Fibroblast of lung (primary cell): ENCODE measurements around the gene CFAP141. TPM values are rescaled to one million over a fixed set of nuclear protein-coding genes. Genes with fewer than 3 reads are reported as not detected.

ENCODE experiments used
- DNase-seq, 2 donors: peaks; one replicate each; pipeline versions ENCODE4 v3.0.0 to v3.0.0-alpha.2; 2010; ENCODE audit warnings: low read depth in 2 of 2
- H2AFZ ChIP-seq: 2 replicates; pipeline ENCODE4 v1.5.1; 2012; ENCODE audit warnings: low read length, control low read depth, inconsistent platforms
- H3K27ac ChIP-seq: 2 replicates; pipeline ENCODE4 v1.5.1; 2011; ENCODE audit warnings: low read length, control low read depth; ENCODE audit not compliant: insufficient read depth
- H3K27me3 ChIP-seq: 2 replicates; pipeline ENCODE4 v1.5.1; 2011; ENCODE audit warnings: mild to moderate bottlenecking, low read length; ENCODE audit not compliant: control insufficient read depth, insufficient read depth
- H3K36me3 ChIP-seq: 2 replicates; pipeline ENCODE4 v1.5.1; 2011; ENCODE audit warnings: low read length; ENCODE audit not compliant: control insufficient read depth, insufficient read depth
- H3K4me1 ChIP-seq: 2 replicates; pipeline ENCODE4 v1.5.1; 2011; ENCODE audit warnings: low read length; ENCODE audit not compliant: control insufficient read depth, insufficient read depth; ENCODE audit errors: extremely low read depth
- H3K4me2 ChIP-seq: 2 replicates; pipeline ENCODE4 v1.5.1; 2011; ENCODE audit warnings: low read length, control low read depth; ENCODE audit not compliant: insufficient read depth; ENCODE audit errors: extremely low read depth
- H3K4me3 ChIP-seq, 4 experiments: fragments of 200-600 bp in 1 of 4; sonication (generic) in 1 of 4; replicated peaks in 1 of 4; 2 replicates each; pipeline ENCODE4 v1.5.1; 2011 to 2016; ENCODE audit warnings: low read length in 4 of 4, low read depth in 3 of 4, mild to moderate bottlenecking in 3 of 4, control low read depth in 2 of 4, inconsistent platforms in 1 of 4, mixed read lengths in 1 of 4; ENCODE audit not compliant: insufficient read depth in 1 of 4; ENCODE audit errors: control extremely low read depth in 1 of 4
- H3K79me2 ChIP-seq: 2 replicates; pipeline ENCODE4 v1.5.1; 2012; ENCODE audit warnings: mild to moderate bottlenecking, low read length, inconsistent platforms; ENCODE audit not compliant: control insufficient read depth, insufficient read depth
- H3K9ac ChIP-seq: 2 replicates; pipeline ENCODE4 v1.5.1; 2011; ENCODE audit warnings: mild to moderate bottlenecking, low read length, control low read depth; ENCODE audit not compliant: insufficient read depth
- H3K9me3 ChIP-seq: 2 replicates; pipeline ENCODE4 v1.5.1; 2012; ENCODE audit warnings: low read depth, low read length; ENCODE audit not compliant: control insufficient read depth, insufficient read depth
- H4K20me1 ChIP-seq: 2 replicates; pipeline ENCODE4 v1.5.1; 2011; ENCODE audit warnings: low read length; ENCODE audit not compliant: control insufficient read depth, insufficient read depth; ENCODE audit errors: extremely low read depth
- EZH2 ChIP-seq: IDR thresholded peaks from 2 replicates; pipeline ENCODE4 v1.5.1; 2012; ENCODE audit warnings: low read length, control low read depth, mild to moderate bottlenecking; ENCODE audit errors: missing control alignments
- polyA plus RNA-seq, 2 donors: library from polyadenylated mRNA; depleted of rRNA in 1 of 2; stranded (reverse) in 1 of 2; unstranded in 1 of 2; fragments of >200 nt; gene quantifications; 2 replicates each; pipeline ENCODE4 v1.2.1, GENCODE V29; 2011 to 2012; ENCODE audit warnings: missing spikeins in 1 of 2
- total RNA-seq: library from RNA; depleted of rRNA; stranded (reverse); fragments of >200 nt; gene quantifications from 2 replicates; pipeline ENCODE4 v1.2.1, GENCODE V29; 2014
- TF ChIP-seq, protein P1 (sequence below), 2 donors: IDR thresholded peaks in 1 of 2; conservative IDR thresholded peaks in 1 of 2; 1 replicate in 1 of 2; 2 replicates in 1 of 2; pipeline ENCODE4 v1.5.1; 2011 to 2012; ENCODE audit warnings: low read length in 2 of 2, control low read depth in 1 of 2, inconsistent platforms in 1 of 2, low read depth in 1 of 2, mild to moderate bottlenecking in 1 of 2

CFAP141 gene
- total and polyA plus RNA-seq, 2 donors (not counting 1 experiment from before 2014, with no cell fraction given), result not detected

DNA sequence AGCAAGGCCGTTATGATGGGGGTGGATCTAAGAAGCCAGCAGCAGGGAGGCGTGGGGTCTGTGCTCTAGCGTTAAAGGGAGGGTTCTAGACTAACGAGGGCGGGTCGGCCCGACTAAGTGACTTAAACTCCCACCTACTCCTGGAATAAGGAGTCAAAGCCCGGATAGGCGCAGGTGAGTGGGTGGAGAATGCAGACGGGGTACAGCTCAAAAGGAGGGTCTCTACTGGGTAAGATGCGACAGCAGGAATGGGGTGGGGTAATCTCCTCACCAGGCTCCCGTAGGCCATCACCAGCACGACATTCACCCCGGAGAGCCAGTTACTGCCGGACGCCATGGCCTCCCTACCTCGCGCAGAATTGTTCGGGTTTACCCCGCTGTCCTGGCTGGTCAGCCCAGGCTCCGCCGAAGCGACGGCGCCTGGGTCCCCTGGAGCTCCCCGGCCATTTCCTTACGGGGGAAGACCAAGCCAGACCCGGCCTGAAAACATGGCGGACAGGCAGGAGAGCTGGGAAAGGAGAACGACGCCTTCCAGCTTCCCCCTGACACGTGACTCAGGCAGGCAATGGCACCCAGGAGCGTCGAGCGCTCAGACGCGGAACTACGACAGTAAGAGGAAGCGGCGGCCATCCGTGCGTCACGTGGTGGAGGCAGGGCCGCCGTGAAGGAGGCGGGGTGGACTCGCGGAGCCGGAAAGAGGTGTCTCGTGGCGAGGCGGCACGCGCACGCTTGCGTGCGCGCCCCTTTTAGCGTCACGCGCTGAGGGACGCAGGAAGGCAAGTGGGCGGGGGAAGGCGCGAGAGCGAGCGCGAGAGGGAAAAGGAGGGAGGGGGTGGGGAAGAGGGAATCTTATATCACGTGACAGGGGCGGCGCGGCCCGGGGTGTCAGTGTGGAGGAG is 14.2 kb upstream of the CFAP141 start, which contains the start of gene UBAP2L:
TSS of gene UBAP2L (plus strand) at position 885 of the 899 bp plus-strand sequence. CDS start 4,169 bp downstream, outside the sequence.
- Histone ChIP-seq H3K79me2 (peaks cover 85% of the 10 kb centered on the region), H3K4me2 (peak within 1 kb of the TSS; percentile 92), H3K4me3 (peak within 1 kb of the TSS; percentile 82 to 97 (median 86)), H3K9me3 (no peaks in the 10 kb centered on the region), H2AFZ (peak within 1 kb of the TSS; percentile 82), H4K20me1 (peaks cover 3% of the 10 kb centered on the region), H3K27me3 (no peaks in the 10 kb centered on the region), H3K27ac (peak within 1 kb of the TSS; percentile 99), H3K9ac (peak within 1 kb of the TSS; percentile 100), H3K4me1 (peaks cover 7% of the 10 kb centered on the region), H3K36me3 (peaks cover 4% of the 10 kb centered on the region)
- TF ChIP-seq, protein P1, sequence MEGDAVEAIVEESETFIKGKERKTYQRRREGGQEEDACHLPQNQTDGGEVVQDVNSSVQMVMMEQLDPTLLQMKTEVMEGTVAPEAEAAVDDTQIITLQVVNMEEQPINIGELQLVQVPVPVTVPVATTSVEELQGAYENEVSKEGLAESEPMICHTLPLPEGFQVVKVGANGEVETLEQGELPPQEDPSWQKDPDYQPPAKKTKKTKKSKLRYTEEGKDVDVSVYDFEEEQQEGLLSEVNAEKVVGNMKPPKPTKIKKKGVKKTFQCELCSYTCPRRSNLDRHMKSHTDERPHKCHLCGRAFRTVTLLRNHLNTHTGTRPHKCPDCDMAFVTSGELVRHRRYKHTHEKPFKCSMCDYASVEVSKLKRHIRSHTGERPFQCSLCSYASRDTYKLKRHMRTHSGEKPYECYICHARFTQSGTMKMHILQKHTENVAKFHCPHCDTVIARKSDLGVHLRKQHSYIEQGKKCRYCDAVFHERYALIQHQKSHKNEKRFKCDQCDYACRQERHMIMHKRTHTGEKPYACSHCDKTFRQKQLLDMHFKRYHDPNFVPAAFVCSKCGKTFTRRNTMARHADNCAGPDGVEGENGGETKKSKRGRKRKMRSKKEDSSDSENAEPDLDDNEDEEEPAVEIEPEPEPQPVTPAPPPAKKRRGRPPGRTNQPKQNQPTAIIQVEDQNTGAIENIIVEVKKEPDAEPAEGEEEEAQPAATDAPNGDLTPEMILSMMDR (conservative IDR thresholded peaks at IDR 0.05 in 1 of 2, IDR thresholded peaks at IDR 0.05 in 1 of 2; ENCODE audit: low read depth in 1 of 2, low read length in 2 of 2), result no peak
- TF ChIP-seq EZH2, result no peak
- DNase-seq, result peak; percentile 99

DNA sequence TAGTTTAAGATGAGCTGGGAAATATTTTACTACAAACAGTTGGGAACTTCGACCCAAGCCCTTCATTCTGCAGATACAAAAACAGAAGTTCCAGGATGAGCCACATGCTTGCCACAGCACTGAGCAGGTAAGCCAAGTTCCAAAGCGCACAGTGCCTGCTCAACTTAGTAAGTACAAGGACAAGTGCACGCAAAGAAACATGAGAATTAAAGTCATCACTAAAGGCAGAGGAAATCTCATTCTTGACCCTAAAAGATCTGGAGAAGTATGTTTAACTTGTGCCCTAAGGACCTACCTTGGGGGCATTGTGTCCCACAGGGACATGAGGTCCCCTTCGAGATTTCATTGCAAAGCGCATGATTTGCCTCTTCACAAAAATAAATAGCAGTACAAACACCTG is 13.4 kb upstream of the CFAP141 start:
- Histone ChIP-seq H3K27ac (peak overlapping the region; percentile 99), H3K27me3 (no peaks in the 10 kb centered on the region), H4K20me1 (peaks cover 3% of the 10 kb centered on the region), H3K36me3 (peaks cover 4% of the 10 kb centered on the region), H3K4me2 (peak overlapping the region; percentile 92), H3K4me1 (peaks cover 7% of the 10 kb centered on the region), H2AFZ (no peak overlapping the region), H3K9ac (peak overlapping the region; percentile 24), H3K79me2 (peaks cover 77% of the 10 kb centered on the region), H3K9me3 (no peaks in the 10 kb centered on the region), H3K4me3 (peak overlapping the region; percentile 79 to 97 (median 82))
- TF ChIP-seq EZH2, result no peak
- TF ChIP-seq, protein P1 (conservative IDR thresholded peaks at IDR 0.05 in 1 of 2, IDR thresholded peaks at IDR 0.05 in 1 of 2; ENCODE audit: low read depth in 1 of 2, low read length in 2 of 2), result no peak
- peak; percentile 12 to 35 for DNase-seq

DNA sequence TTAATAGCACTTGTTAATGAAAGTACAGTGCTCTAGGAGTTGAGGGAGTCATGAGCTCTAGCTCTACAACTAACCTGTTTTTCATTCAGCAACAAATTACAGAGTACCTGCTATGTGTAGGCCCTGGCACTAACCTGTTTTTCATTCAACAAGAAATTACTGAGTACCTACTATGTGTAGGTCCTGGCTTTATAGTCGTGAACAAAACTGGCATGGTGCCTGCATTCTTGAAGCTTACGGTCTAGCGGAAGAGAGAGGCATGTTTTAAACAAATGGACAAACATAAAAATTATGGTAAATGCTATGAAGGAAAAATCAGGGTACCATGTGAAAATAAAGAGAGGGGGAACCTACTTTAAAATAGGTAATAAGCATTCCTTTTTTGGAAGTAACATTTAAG is 12.4 kb upstream of the CFAP141 start:
- Histone ChIP-seq H3K27me3 (no peaks in the 10 kb centered on the region), H3K4me1 (peaks cover 9% of the 10 kb centered on the region), H3K4me2 (peak overlapping the region; percentile 92), H2AFZ (no peak overlapping the region), H3K79me2 (peaks cover 67% of the 10 kb centered on the region), H4K20me1 (peaks cover 3% of the 10 kb centered on the region), H3K27ac (no peak overlapping the region), H3K4me3 (peak overlapping the region; percentile 79 to 97 (median 82)), H3K9ac (no peak overlapping the region), H3K36me3 (peaks cover 6% of the 10 kb centered on the region), H3K9me3 (no peaks in the 10 kb centered on the region)
- no peak for DNase-seq
- TF ChIP-seq, protein P1 (conservative IDR thresholded peaks at IDR 0.05 in 1 of 2, IDR thresholded peaks at IDR 0.05 in 1 of 2; ENCODE audit: low read depth in 1 of 2, low read length in 2 of 2), result no peak
- TF ChIP-seq EZH2, result no peak
